Suprapubic skin (tissue), 4 donors: ENCODE measurements around the gene KAZN. TPM values are rescaled to one million over a fixed set of nuclear protein-coding genes. Genes with fewer than 3 reads are reported as not detected.

Experiments
- DNase-seq, 2 donors: peaks; one replicate each; pipeline ENCODE4 v3.0.0-alpha.2; 2019; ENCODE audit warnings: low spot score in 2 of 2
- H3K27ac ChIP-seq: fragments of 200-600 bp; sonication (generic); one replicate; pipeline ENCODE4 v1.5.1; 2019
- H3K27me3 ChIP-seq: fragments of 200-600 bp; sonication (generic); one replicate; pipeline ENCODE4 v1.5.1; 2019
- H3K36me3 ChIP-seq: fragments of 200-600 bp; sonication (generic); one replicate; pipeline ENCODE4 v1.5.1; 2019
- H3K4me1 ChIP-seq: fragments of 200-600 bp; sonication (generic); one replicate; pipeline ENCODE4 v1.5.1; 2019
- H3K4me3 ChIP-seq: fragments of 200-600 bp; sonication (generic); one replicate; pipeline ENCODE4 v1.5.1; 2019; ENCODE audit warnings: mild to moderate bottlenecking
- H3K9me3 ChIP-seq: fragments of 200-600 bp; sonication (generic); one replicate; pipeline ENCODE4 v1.5.1; 2019
- CTCF ChIP-seq, 2 donors: fragments of 200-600 bp in 1 of 2; fragments of 450-650 bp in 1 of 2; sonication (generic) in 1 of 2; IDR thresholded peaks; one replicate each; pipeline ENCODE4 v1.5.1; 2016 to 2019; ENCODE audit warnings: antibody characterized with exemption in 2 of 2, mild to moderate bottlenecking in 1 of 2, moderate library complexity in 1 of 2
- EP300 ChIP-seq: sonication (generic); formaldehyde crosslinking; IDR thresholded peaks from one replicate; pipeline ENCODE4 v1.6.1; 2017; ENCODE audit warnings: antibody characterized with exemption
- POLR2A ChIP-seq, 2 donors: fragments of 450-650 bp; IDR thresholded peaks; one replicate each; pipeline ENCODE4 v1.6.1; 2017; ENCODE audit warnings: antibody characterized with exemption in 2 of 2, mild to moderate bottlenecking in 2 of 2, moderate library complexity in 2 of 2
- POLR2AphosphoS5 ChIP-seq, 3 donors: sonication (generic); formaldehyde crosslinking; IDR thresholded peaks; one replicate each; pipeline ENCODE4 v1.6.1; 2017; ENCODE audit warnings: antibody characterized with exemption in 3 of 3
- WGBS: methylation state at CpG from one replicate; pipeline ENCODE4 v1.1.5; 2018; 5-methylcytosine and 5-hydroxymethylcytosine counted together
- total RNA-seq, 4 donors: library from RNA; depleted of rRNA; stranded (reverse); fragments of >200 nt; gene quantifications; one replicate each; pipeline ENCODE4 v1.1.0, GENCODE V29; 2016

KAZN gene
- total RNA-seq, 4 donors from 2014 or later = 29.2 to 37.5 (median 31.7) TPM

- Histone ChIP-seq H3K9me3 (no peaks in the 10 kb centered on the region), H3K27me3 (no peaks in the 10 kb centered on the region), H3K36me3 (no peaks in the 10 kb centered on the region), H3K4me1 (peaks cover 7% of the 10 kb centered on the region), H3K27ac (no peak overlapping the region), H3K4me3 (no peak overlapping the region)
- WGBS = 67% methylated on average over 16 of the region's 16 CpGs
- TF ChIP-seq POLR2A (IDR thresholded peaks at IDR 0.05) (no peak), POLR2AphosphoS5 (IDR thresholded peaks at IDR 0.05) (no peak), EP300 (no peak), CTCF (IDR thresholded peaks at IDR 0.05) (no peak)
- no peak for DNase-seq
Observed at GRCh38 chr1:15088281-15088971, 489.9 kb downstream of the KAZN start.

GRCh38 chr1:15089258-15089992, 490.9 kb downstream of the KAZN start:
- DNase-seq = no peak
- TF ChIP-seq CTCF (IDR thresholded peaks at IDR 0.05) (no peak), POLR2AphosphoS5 (IDR thresholded peaks at IDR 0.05) (no peak), EP300 (no peak), POLR2A (IDR thresholded peaks at IDR 0.05) (no peak)
- no peak overlapping the region for H3K27ac ChIP-seq

GRCh38 chr1:15090373-15090772, 491.9 kb downstream of the KAZN start:
- H3K4me3 ChIP-seq = no peak overlapping the region
- WGBS = 36% methylated on average over 10 of the region's 13 CpGs
- TF ChIP-seq CTCF (IDR thresholded peaks at IDR 0.05) = no peak
- TF ChIP-seq EP300 = no peak
- no peak for TF ChIP-seq POLR2AphosphoS5 (IDR thresholded peaks at IDR 0.05)
- TF ChIP-seq POLR2A (IDR thresholded peaks at IDR 0.05) = no peak
- no peak overlapping the region for H3K27ac ChIP-seq
- no peaks in the 10 kb centered on the region for H3K27me3 ChIP-seq
- no peaks in the 10 kb centered on the region for H3K9me3 ChIP-seq
- peaks cover 7% of the 10 kb centered on the region for H3K4me1 ChIP-seq
- H3K36me3 ChIP-seq = no peaks in the 10 kb centered on the region
- no peak for DNase-seq

More at GRCh38 chr1:15089258-15089992, 490.9 kb downstream of the KAZN start:
- Histone ChIP-seq H3K4me1 (peaks cover 7% of the 10 kb centered on the region), H3K27me3 (no peaks in the 10 kb centered on the region), H3K4me3 (no peak overlapping the region), H3K9me3 (no peaks in the 10 kb centered on the region), H3K36me3 (no peaks in the 10 kb centered on the region)
- 66% methylated on average over 4 of the region's 4 CpGs for WGBS

DNA sequence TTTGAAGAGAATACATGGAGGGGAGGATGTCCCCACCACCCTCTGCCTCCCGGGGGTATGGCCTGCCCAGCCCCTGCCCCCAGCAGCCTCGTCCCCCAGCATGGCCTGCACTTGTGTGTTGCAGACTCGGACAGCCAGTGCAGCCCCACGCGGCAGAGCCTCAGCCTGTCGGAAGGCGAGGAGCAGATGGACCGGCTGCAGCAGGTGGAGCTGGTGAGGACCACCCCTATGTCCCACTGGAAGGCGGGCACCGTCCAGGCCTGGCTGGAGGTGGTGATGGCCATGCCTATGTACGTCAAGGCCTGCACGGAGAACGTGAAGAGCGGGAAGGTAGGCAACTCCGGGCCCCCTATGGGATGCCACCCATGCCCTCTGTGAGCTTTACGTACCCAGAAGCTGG, 495.6 kb downstream of the KAZN start:
- H3K27me3 ChIP-seq = no peaks in the 10 kb centered on the region
- no peaks in the 10 kb centered on the region for H3K36me3 ChIP-seq
- TF ChIP-seq POLR2A (IDR thresholded peaks at IDR 0.05) = no peak
- TF ChIP-seq POLR2AphosphoS5 (IDR thresholded peaks at IDR 0.05) = no peak
- TF ChIP-seq EP300 = no peak
- TF ChIP-seq CTCF (IDR thresholded peaks at IDR 0.05) = no peak
- H3K4me1 ChIP-seq = peaks cover 7% of the 10 kb centered on the region
- 92% methylated on average over 14 of the region's 16 CpGs for WGBS
- H3K27ac ChIP-seq = no peak overlapping the region
- H3K4me3 ChIP-seq = no peak overlapping the region
- H3K9me3 ChIP-seq = no peaks in the 10 kb centered on the region
- no peak for DNase-seq
